HepG2 (cell line): ENCODE measurements around the gene PLEKHG2. TPM values are rescaled to one million over a fixed set of nuclear protein-coding genes. Genes with fewer than 3 reads are reported as not detected.
A peak's percentile ranks its signal among the peaks of the same experiment; 100 is the strongest.

Source experiments
- ATAC-seq: fragments of 200-7000 bp; cut with Tn5 transposase; 3 replicates; pipeline ENCODE4 v1.9.1; 2020; ENCODE audit warnings: mild to moderate bottlenecking, moderate library complexity
- BruUV-seq: library from RNA; stranded (reverse); fragments of 400-500 nt; replicated peaks from 2 replicates; lab custom pipeline; 2021; lab: Mats Ljungman, UMichigan
- CTCF ChIA-PET: fragments of 300-600 bp; formaldehyde crosslinking; extraction: SDS; loops from one replicate; lab custom pipeline; 2021; ENCODE audit warnings: low total read pairs, inconsistent platforms, low intra/inter-chr PET ratio; lab: Yijun Ruan, JAX
- POLR2A ChIA-PET: fragments of 350-600 bp; sonication (Branson Sonifier 250); formaldehyde crosslinking; loops from one replicate; lab custom pipeline; 2020; ENCODE audit warnings: antibody characterized with exemption, inconsistent platforms; lab: Yijun Ruan, JAX
- DNase-seq: peaks from one replicate; pipeline ENCODE4 v3.0.0-alpha.2; 2015; ENCODE audit warnings: low spot score
- FAIRE-seq: peaks from 3 replicates; lab custom pipeline; 2011; peaks lifted over from hg19 to GRCh38; lab: Jason Lieb, UNC
- H2AFZ ChIP-seq: one replicate; pipeline ENCODE4 v1.6.1; 2011; ENCODE audit warnings: low read length, inconsistent platforms
- H3K27ac ChIP-seq: fragments of 300-600 bp; 3 replicates; pipeline ENCODE4 v1.8.0; 2011; ENCODE audit warnings: mixed run types, mild to moderate bottlenecking, mixed read lengths, low read length, inconsistent platforms; ENCODE audit not compliant: insufficient read depth; ENCODE audit errors: extremely low read length
- H3K27me3 ChIP-seq, 2 experiments: fragments of 200-600 bp in 1 of 2; 2 replicates in 1 of 2; 3 replicates in 1 of 2; pipeline versions ENCODE4 v1.6.0 to v1.8.0; 2011; ENCODE audit warnings: low read length in 2 of 2, mild to moderate bottlenecking in 2 of 2, moderate library complexity in 2 of 2, inconsistent platforms in 1 of 2; ENCODE audit not compliant: insufficient read depth in 2 of 2, control insufficient read depth in 1 of 2
- H3K36me3 ChIP-seq, 2 experiments: fragments of 200-600 bp in 1 of 2; replicated peaks in 1 of 2; 2 replicates in 1 of 2; 3 replicates in 1 of 2; pipeline versions ENCODE4 v1.5.1 to v1.8.0; 2011; ENCODE audit warnings: low read length in 2 of 2, inconsistent platforms in 1 of 2; ENCODE audit not compliant: insufficient read depth in 2 of 2, control insufficient read depth in 1 of 2
- H3K4me1 ChIP-seq: 2 replicates; pipeline ENCODE4 v1.5.1; 2012; ENCODE audit warnings: low read length, inconsistent platforms; ENCODE audit not compliant: insufficient read depth
- H3K4me2 ChIP-seq: 2 replicates; pipeline ENCODE4 v1.6.0; 2011; ENCODE audit warnings: low read depth, low read length, inconsistent platforms
- H3K4me3 ChIP-seq, 3 experiments: fragments of 200-600 bp in 1 of 3; sonication (generic), shearing (Covaris generic) in 1 of 3; replicated peaks in 1 of 3; 2 replicates each; pipeline ENCODE4 v1.5.1; 2011 to 2016; ENCODE audit warnings: low read length in 3 of 3, inconsistent platforms in 2 of 3, low read depth in 2 of 3, mild to moderate bottlenecking in 2 of 3, control low read depth in 1 of 3, mixed read lengths in 1 of 3; ENCODE audit not compliant: insufficient read depth in 1 of 3
- H3K79me2 ChIP-seq: one replicate; pipeline ENCODE4 v1.6.1; 2011; ENCODE audit warnings: low read length, inconsistent platforms; ENCODE audit not compliant: insufficient read depth
- H3K9ac ChIP-seq: 2 replicates; pipeline ENCODE4 v1.6.0; 2011; ENCODE audit warnings: mild to moderate bottlenecking, low read depth, low read length, inconsistent platforms; ENCODE audit not compliant: insufficient read depth
- H3K9me3 ChIP-seq: 2 replicates; pipeline ENCODE4 v1.5.1; 2012; ENCODE audit warnings: mild to moderate bottlenecking, low read length
- H4K20me1 ChIP-seq: 2 replicates; pipeline ENCODE4 v1.6.0; 2011; ENCODE audit warnings: inconsistent platforms, mild to moderate bottlenecking, low read length, moderate library complexity; ENCODE audit not compliant: insufficient read depth
- MTF1 ChIP-seq: sonication (generic); formaldehyde crosslinking; IDR thresholded peaks from 2 replicates; pipeline ENCODE4 v1.5.0; 2020; ENCODE audit warnings: missing genetic modification reagents
- NKX3-1 ChIP-seq: sonication (generic); formaldehyde crosslinking; IDR thresholded peaks from 2 replicates; pipeline ENCODE4 v1.5.0; 2020; ENCODE audit warnings: missing genetic modification reagents
- XRCC5 ChIP-seq: fragments of 200-400 bp; formaldehyde crosslinking; optimal IDR thresholded peaks from 2 replicates; pipeline ENCODE3; 2017; ENCODE audit warnings: mild to moderate bottlenecking, low read length
- ZBTB37 ChIP-seq: sonication (generic); formaldehyde crosslinking; IDR thresholded peaks from 2 replicates; pipeline ENCODE4 v1.4.0; 2020; ENCODE audit warnings: mild to moderate bottlenecking, missing genetic modification reagents
- ZGPAT ChIP-seq: IDR thresholded peaks from 2 replicates; pipeline ENCODE4 v1.6.1; 2016; ENCODE audit warnings: mild to moderate bottlenecking
- ZNF318 ChIP-seq: sonication (generic); formaldehyde crosslinking; IDR thresholded peaks from 2 replicates; pipeline ENCODE4 v1.4.0; 2020; ENCODE audit warnings: mild to moderate bottlenecking, missing genetic modification reagents
- ZNF431 ChIP-seq: sonication (generic); formaldehyde crosslinking; IDR thresholded peaks from 2 replicates; pipeline ENCODE4 v1.9.0; 2022; ENCODE audit warnings: missing genetic modification reagents, low read depth, mild to moderate bottlenecking, borderline replicate concordance
- ZNF510 ChIP-seq: sonication (generic); formaldehyde crosslinking; IDR thresholded peaks from 2 replicates; pipeline ENCODE4 v1.4.0; 2020; ENCODE audit warnings: low read depth, mild to moderate bottlenecking, missing genetic modification reagents
- WGBS: methylation state at CpG from one replicate; pipeline ENCODE4 v1.1.6; 2017; ENCODE audit warnings: low lambda C conversion rate; 5-methylcytosine and 5-hydroxymethylcytosine counted together
- in situ Hi-C: cut with HindIII; loops from 2 replicates; pipeline ENCODE4 v1.10.0; 2017; ENCODE audit warnings: low pct_unique_long_range_greater_than_20kb; ENCODE audit not compliant: extremely low pct_ligation_motif_present
- intact Hi-C: fragments of 100-400 bp; cut with micrococcal nuclease; formaldehyde crosslinking; loops from one replicate; pipeline ENCODE4 v1.10.0; 2022; ENCODE audit not compliant: unreplicated experiment
- polyA plus RNA-seq, 8 experiments: library from polyadenylated mRNA; depleted of rRNA in 3 of 8; stranded (reverse) in 7 of 8; unstranded in 1 of 8; fragments of >200 nt; fragmentation: Illumina TruSeq in 4 of 8; extraction: Trizol in 4 of 8; gene quantifications; 2 replicates each; pipeline versions ENCODE4 v1.2.1 to v1.2.3, GENCODE V29; 2011 to 2016; ENCODE audit warnings: low read depth in 4 of 8, missing spikeins in 1 of 8, mixed read lengths in 1 of 8; ENCODE audit not compliant: insufficient read depth in 1 of 8
- total RNA-seq, 5 experiments: library from RNA; depleted of rRNA; stranded (reverse); fragments of >200 nt; fragmentation: Illumina TruSeq; extraction: Trizol; gene quantifications; 2 replicates each; pipeline ENCODE4 v1.2.3, GENCODE V29; 2016; ENCODE audit warnings: low read depth in 1 of 5

PLEKHG2 gene
- total and polyA plus RNA-seq, 2 of the 13 experiments (the other 11 are each of a cell fraction or from before 2014, with no cell fraction given), result 3.6 to 6.8 TPM

- TF ChIP-seq ZNF431 (CRISPR knock-in tag) (0 out of 2 replicates have a peak, but pooled peaks have one; percentile 16), NKX3-1 (CRISPR knock-in tag) (0 out of 2 replicates have a peak, but pooled peaks have one; percentile 5), ZNF510 (0 out of 2 replicates have a peak, but pooled peaks have one; percentile 19), ZGPAT (peak; percentile 10; the same call in 1 of the 2 replicates)
- TF ChIP-seq, all 625 proteins: peak for 16
Measured at GRCh38 chr19:39405958-39406655, 6.4 kb upstream of the PLEKHG2 start (continued).

GRCh38 chr19:39406656-39407409, 5.6 kb upstream of the PLEKHG2 start, which contains the start of gene ZFP36:
Gene ZFP36 (plus strand): TSS chr19:39406847. CDS start chr19:39406905, 58 bp downstream.
- POLR2A ChIA-PET, result interaction anchor here (0.6 to 5.8 kb wide), 7 partner anchors 9 to 64 kb away, joined by 3 to 117 read pairs (median 8); partner anchors contain the start of genes MED29, PAF1, RPS16 and SAMD4B
- Histone ChIP-seq H3K4me3 (peak within 1 kb of the TSS; percentile 97 to 98 (median 97)), H3K9ac (peak within 1 kb of the TSS; percentile 92), H2AFZ (no peak within 1 kb of the TSS), H3K4me1 (peaks cover 56% of the 10 kb centered on the region), H3K79me2 (peaks cover 32% of the 10 kb centered on the region), H3K27ac (peak within 1 kb of the TSS; percentile 86), H3K9me3 (no peaks in the 10 kb centered on the region), H3K36me3 (peaks cover 0 to 3% of the 10 kb centered on the region in 2 experiments; a peak in 1 of 5 replicates), H4K20me1 (peaks cover 20% of the 10 kb centered on the region; the same call in 1 of the 2 replicates), H3K4me2 (peak within 1 kb of the TSS; percentile 87), H3K27me3 (no peaks in the 10 kb centered on the region; a peak in 1 of 5 replicates)
- ATAC-seq (peak; percentile 61), DNase-seq (peak; percentile 70), FAIRE-seq (no peak)
- 0% methylated on average over 2 of the region's 56 CpGs for WGBS
- TSS peak; percentile 80 for BruUV-seq
- in situ Hi-C loops, result no loop called here
- CTCF ChIA-PET, result interaction anchor here (0.8 kb wide), 1 partner anchor 9 kb away, joined by 3 read pairs; no protein-coding TSS in a partner anchor
- intact Hi-C loops, result no loop called here
- TF ChIP-seq MTF1 (no peak), ZBTB37 (0 out of 2 replicates have a peak, but pooled peaks have one; percentile 40), ZNF318 (CRISPR knock-in tag) (no peak), XRCC5 (peak; percentile 41)
